ENCODE results near the gene TANGO2. TPM values are rescaled to one million over a fixed set of nuclear protein-coding genes. Genes with fewer than 3 reads are reported as not detected.

Gene TANGO2
- total RNA-seq, 3 donors from 2014 or later: 17.5 to 29.7 (median 27.6) TPM

DNA sequence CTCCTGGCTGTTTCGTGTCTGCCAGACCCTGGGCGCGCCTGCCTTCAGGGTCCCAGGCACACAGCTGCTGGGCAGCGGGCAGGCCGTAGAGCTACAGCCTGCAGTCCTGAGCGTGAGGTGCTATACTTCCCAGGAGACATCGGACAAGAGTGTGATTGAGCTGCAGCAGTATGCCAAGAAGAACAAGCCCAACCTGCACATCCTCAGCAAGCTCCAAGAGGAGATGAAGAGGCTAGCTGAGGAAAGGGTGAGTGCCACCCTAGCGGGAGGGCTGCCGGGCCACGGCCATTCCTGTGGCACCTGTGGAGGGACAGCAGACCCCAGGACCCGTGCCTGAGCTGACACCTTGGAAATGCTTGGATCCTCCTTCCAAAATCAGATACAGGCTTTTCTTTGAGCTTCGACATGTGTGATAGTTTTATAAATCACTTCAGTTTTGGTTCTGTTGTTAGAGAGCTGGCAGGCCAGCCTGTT, 87.9 kb downstream of the TANGO2 start:
- TF ChIP-seq CTCF (IDR thresholded peaks at IDR 0.05): no peak
- intact Hi-C loops (cut with DNase I, micrococcal nuclease): no loop called here
- ATAC-seq (no peak), DNase-seq (peak in 1 of 3 donors; percentile 15)
- Histone ChIP-seq H3K36me3 (ENCODE audit: low read depth) (peaks cover 8% of the 10 kb centered on the region), H3K4me1 (ENCODE audit: low read depth) (no peaks in the 10 kb centered on the region), H3K4me3 (no peak overlapping the region), H3K9me3 (no peaks in the 10 kb centered on the region)

DNA sequence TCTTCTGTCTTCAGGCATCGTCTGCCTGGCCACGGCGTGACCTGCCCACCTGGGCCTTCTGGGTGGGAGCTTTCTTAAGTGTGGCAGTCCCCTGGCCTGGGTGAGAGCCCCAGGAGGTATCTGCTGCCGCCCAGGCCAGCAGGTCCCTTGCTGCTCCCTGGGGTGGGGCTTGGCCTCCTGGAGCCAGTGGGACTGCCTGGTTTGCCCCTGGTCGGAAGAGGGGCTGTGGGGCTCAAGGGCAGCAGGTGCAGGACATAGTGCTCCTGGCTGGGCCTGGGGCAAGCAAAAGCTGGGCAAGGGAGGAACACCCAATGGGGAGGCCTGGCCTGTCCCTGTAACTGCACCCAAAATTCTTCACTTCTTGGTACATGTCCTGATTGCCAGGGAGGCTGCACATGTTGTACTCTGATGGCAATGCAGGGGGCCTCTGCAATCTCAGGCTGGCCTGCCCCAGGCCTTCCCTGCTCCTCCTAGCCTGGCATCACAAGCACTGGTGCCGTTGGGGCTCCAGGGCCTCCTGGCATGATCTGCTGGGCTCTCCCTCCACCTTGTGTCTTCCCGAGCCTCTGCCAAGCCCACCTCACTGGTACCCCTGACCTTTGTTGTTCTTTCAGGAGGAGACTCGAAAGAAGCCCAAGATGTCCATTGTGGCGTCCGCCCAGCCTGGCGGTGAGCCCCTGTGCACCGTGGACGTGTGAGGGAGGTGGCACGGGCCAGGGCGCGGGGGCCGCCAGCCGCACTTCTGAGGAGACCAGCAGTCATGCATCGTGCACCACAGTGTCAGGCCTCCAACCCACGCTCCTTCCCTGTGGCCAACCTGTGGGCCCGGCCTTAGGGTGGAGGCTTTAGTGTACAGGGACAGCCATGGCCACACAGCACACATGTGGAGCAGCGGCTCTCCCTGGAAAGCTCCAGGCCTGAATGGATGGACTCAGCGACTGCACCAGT, 88.8 kb downstream of the TANGO2 start:
- H3K36me3 ChIP-seq (ENCODE audit: low read depth): peaks cover 8% of the 10 kb centered on the region
- no peaks in the 10 kb centered on the region for H3K4me1 ChIP-seq (ENCODE audit: low read depth)
- H3K9me3 ChIP-seq: no peaks in the 10 kb centered on the region
- TF ChIP-seq CTCF (IDR thresholded peaks at IDR 0.05): no peak
- H3K4me3 ChIP-seq: no peak overlapping the region
- intact Hi-C loops (cut with DNase I, micrococcal nuclease): no loop called here
- peak in 2 of 3 donors; percentile 31 to 48 for DNase-seq
- peak; percentile 4 for ATAC-seq

- no peak for TF ChIP-seq CTCF (IDR thresholded peaks at IDR 0.05)
- Histone ChIP-seq H3K36me3 (ENCODE audit: low read depth) (peaks cover 8% of the 10 kb centered on the region), H3K4me3 (no peak overlapping the region), H3K4me1 (ENCODE audit: low read depth) (peaks cover 2% of the 10 kb centered on the region), H3K9me3 (no peaks in the 10 kb centered on the region)
- peak in 1 of 3 donors; percentile 9 for DNase-seq
- no peak for ATAC-seq
- intact Hi-C loops (cut with DNase I, micrococcal nuclease): no loop called here
These were observed 89.6 kb downstream of the TANGO2 start for GRCh38 chr22:20110359-20110985.

DNA sequence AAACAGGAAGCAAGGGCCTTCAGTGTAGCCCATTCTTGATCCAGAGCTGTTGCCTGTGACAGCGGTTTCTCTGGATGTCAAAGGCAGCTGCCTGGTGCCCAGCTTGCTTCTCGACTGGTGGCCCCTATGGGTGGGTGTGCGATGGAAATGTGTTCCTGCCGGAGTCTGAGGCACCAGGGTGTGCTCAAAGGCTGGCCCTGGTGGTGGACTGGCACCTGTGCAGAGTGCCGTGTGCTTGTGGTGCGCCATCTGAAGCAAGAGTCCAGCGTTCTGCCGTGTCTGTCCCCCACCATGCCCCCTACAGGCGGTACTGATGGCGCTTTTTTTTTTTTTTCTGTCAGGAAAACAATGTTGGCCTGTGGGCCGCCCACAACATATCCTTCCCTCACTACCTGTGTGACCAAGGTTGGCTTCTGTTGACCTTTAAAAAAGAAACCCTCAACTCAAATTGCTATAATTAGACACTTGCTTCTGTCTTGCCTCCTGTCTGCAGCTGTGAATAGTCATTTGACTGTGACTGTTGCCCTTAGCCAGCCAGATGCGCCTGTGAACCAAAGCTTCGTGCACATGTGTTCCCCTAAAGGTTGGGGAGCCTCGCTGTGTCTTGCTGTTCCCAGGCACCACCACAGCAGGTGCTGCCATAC, 90.3 kb downstream of the TANGO2 start:
- Histone ChIP-seq H3K9me3 (no peaks in the 10 kb centered on the region), H3K36me3 (ENCODE audit: low read depth) (peaks cover 8% of the 10 kb centered on the region), H3K4me1 (ENCODE audit: low read depth) (peaks cover 9% of the 10 kb centered on the region), H3K4me3 (no peak overlapping the region)
- no peak for TF ChIP-seq CTCF (IDR thresholded peaks at IDR 0.05)
- ATAC-seq: peak; percentile 19
- peak in 2 of 3 donors; percentile 25 to 41 for DNase-seq
- intact Hi-C loops (cut with DNase I, micrococcal nuclease): no loop called here

Data from mucosa of descending colon (tissue), 3 donors.